OCI-LY1 (cell line): Measurements from ENCODE around the gene POMP.

Experiments used
- CTCF ChIP-seq: fragments of 200-600 bp; sonication (generic), shearing (Covaris generic); IDR thresholded peaks from 2 replicates; pipeline ENCODE4 v1.5.1; 2017; ENCODE audit warnings: mild to moderate bottlenecking, antibody characterized with exemption, low read length, moderate library complexity, mixed read lengths
- EZH2 ChIP-seq: fragments of 200-600 bp; sonication (generic), shearing (Covaris generic); IDR thresholded peaks from 2 replicates; pipeline ENCODE4 v1.8.0; 2017; ENCODE audit warnings: borderline replicate concordance, mixed run types, mild to moderate bottlenecking, antibody characterized with exemption, low read length, moderate library complexity, mixed read lengths

GRCh38 chr13:28679628-28680027 lies 20.7 kb downstream of the POMP start:
- TF ChIP-seq EZH2 (no peak), CTCF (peak; percentile 41)
